H1 (cell line): Measurements from ENCODE around the gene ARID4B. TPM values are rescaled to one million over a fixed set of nuclear protein-coding genes. Genes with fewer than 3 reads are reported as not detected.

Experiments used
- CTCF ChIA-PET: fragments of 300-600 bp; sonication (Branson Sonifier 250); formaldehyde crosslinking; loops from one replicate; lab custom pipeline; 2021; ENCODE audit not compliant: partially characterized antibody; lab: Charles Lee
- POLR2A ChIA-PET: fragments of 300-600 bp; sonication (Branson Sonifier 250); formaldehyde crosslinking; loops from one replicate; lab custom pipeline; 2021; ENCODE audit warnings: inconsistent platforms; ENCODE audit not compliant: partially characterized antibody; lab: Charles Lee
- DNase-seq, 2 experiments: peaks; one replicate each; pipeline versions ENCODE4 v3.0.0 to v3.0.0-alpha.2; 2010 to 2022; ENCODE audit warnings: low spot score in 2 of 2, low read depth in 1 of 2, mixed read lengths in 1 of 2
- FAIRE-seq: peaks from 2 replicates; lab custom pipeline; 2011; peaks lifted over from hg19 to GRCh38; lab: Jason Lieb, UNC
- H2AFZ ChIP-seq: 2 replicates; pipeline ENCODE4 v1.8.1; 2012; ENCODE audit warnings: low read length, inconsistent platforms
- H2AK5ac ChIP-seq: 2 replicates; pipeline ENCODE4 v1.6.1; 2013; ENCODE audit warnings: low read depth, low read length
- H2BK120ac ChIP-seq: replicated peaks from 2 replicates; pipeline ENCODE3; 2013; ENCODE audit warnings: low read depth, low read length, inconsistent platforms
- H2BK12ac ChIP-seq: 2 replicates; pipeline ENCODE4 v1.6.1; 2013; ENCODE audit warnings: low read depth, low read length
- H2BK15ac ChIP-seq: 2 replicates; pipeline ENCODE4 v1.6.1; 2013; ENCODE audit warnings: low read length
- H2BK20ac ChIP-seq: 2 replicates; pipeline ENCODE4 v1.6.1; 2013; ENCODE audit warnings: low read length
- H2BK5ac ChIP-seq: 2 replicates; pipeline ENCODE4 v1.6.1; 2013; ENCODE audit warnings: low read depth, low read length
- H3K14ac ChIP-seq: 2 replicates; pipeline ENCODE4 v1.6.1; 2013; ENCODE audit warnings: inconsistent platforms; ENCODE audit not compliant: insufficient read length
- H3K18ac ChIP-seq: 2 replicates; pipeline ENCODE4 v1.6.1; 2013; ENCODE audit warnings: low read length; ENCODE audit errors: extremely low read depth
- H3K23ac ChIP-seq: 2 replicates; pipeline ENCODE4 v1.6.1; 2013; ENCODE audit warnings: inconsistent platforms; ENCODE audit not compliant: insufficient read length
- H3K23me2 ChIP-seq: 2 replicates; pipeline ENCODE4 v1.6.1; 2013; ENCODE audit warnings: low read depth, low read length
- H3K27ac ChIP-seq: 2 replicates; pipeline ENCODE4 v1.6.1; 2011; ENCODE audit warnings: low read depth, low read length, inconsistent platforms
- H3K27me3 ChIP-seq, 4 experiments: replicated peaks in 1 of 4; 1 replicate in 1 of 4; 2 replicates in 3 of 4; pipeline versions ENCODE4 v1.6.1 to v1.8.1; 2011 to 2013; ENCODE audit warnings: low read length in 3 of 4, mild to moderate bottlenecking in 3 of 4, inconsistent platforms in 2 of 4, mixed read lengths in 2 of 4, moderate library complexity in 1 of 4; ENCODE audit not compliant: control insufficient read depth in 3 of 4, insufficient read depth in 3 of 4; ENCODE audit errors: extremely low read depth in 1 of 4
- H3K36me3 ChIP-seq, 4 experiments: 2 replicates each; pipeline versions ENCODE4 v1.6.1 to v1.8.1; 2011 to 2013; ENCODE audit warnings: mild to moderate bottlenecking in 4 of 4, low read length in 3 of 4, moderate library complexity in 2 of 4, control low read depth in 1 of 4, inconsistent platforms in 1 of 4; ENCODE audit not compliant: insufficient read depth in 4 of 4, control insufficient read depth in 2 of 4
- H3K4ac ChIP-seq: replicated peaks from 2 replicates; pipeline ENCODE3; 2013; ENCODE audit warnings: low read length, low read depth, mixed read lengths, inconsistent platforms; ENCODE audit not compliant: insufficient read length
- H3K4me1 ChIP-seq, 4 experiments: replicated peaks in 1 of 4; 1 replicate in 1 of 4; 2 replicates in 3 of 4; pipeline versions ENCODE4 v1.6.1 to v1.8.1; 2011 to 2013; ENCODE audit warnings: low read length in 3 of 4, inconsistent platforms in 2 of 4, mixed read lengths in 1 of 4; ENCODE audit not compliant: insufficient read depth in 4 of 4, control insufficient read depth in 3 of 4
- H3K4me2 ChIP-seq, 2 experiments: 2 replicates each; pipeline versions ENCODE4 v1.6.1 to v1.8.1; 2011 to 2013; ENCODE audit warnings: low read depth in 2 of 2, low read length in 2 of 2, control low read depth in 1 of 2, inconsistent platforms in 1 of 2, mild to moderate bottlenecking in 1 of 2; ENCODE audit not compliant: insufficient read depth in 1 of 2
- H3K4me3 ChIP-seq, 4 experiments: fragments of 200-600, 300-600 bp in 1 of 4; sonication (generic), shearing (Covaris generic), sonication (Bioruptor Twin) in 1 of 4; 2 replicates each; pipeline versions ENCODE4 v1.5.1 to v1.8.1; 2011 to 2016; ENCODE audit warnings: low read length in 4 of 4, low read depth in 3 of 4, control low read depth in 2 of 4, inconsistent platforms in 2 of 4, mild to moderate bottlenecking in 2 of 4, mixed read lengths in 1 of 4, moderate library complexity in 1 of 4; ENCODE audit not compliant: insufficient read depth in 2 of 4; ENCODE audit errors: extremely low read depth in 1 of 4
- H3K56ac ChIP-seq: replicated peaks from 2 replicates; pipeline ENCODE3; 2013; ENCODE audit warnings: low read depth, mild to moderate bottlenecking, mixed read lengths, low read length, inconsistent platforms; ENCODE audit not compliant: insufficient read length
- H3K79me1 ChIP-seq: 2 replicates; pipeline ENCODE4 v1.6.1; 2013; ENCODE audit warnings: low read depth, low read length, control low read depth
- H3K79me2 ChIP-seq, 2 experiments: 2 replicates each; pipeline versions ENCODE4 v1.6.1 to v1.8.1; 2012 to 2013; ENCODE audit warnings: low read length in 2 of 2, mild to moderate bottlenecking in 2 of 2, inconsistent platforms in 1 of 2; ENCODE audit not compliant: insufficient read depth in 2 of 2, control insufficient read depth in 1 of 2
- H3K9ac ChIP-seq, 4 experiments: replicated peaks in 1 of 4; 1 replicate in 1 of 4; 2 replicates in 3 of 4; pipeline versions ENCODE4 v1.6.1 to v1.8.1; 2011 to 2013; ENCODE audit warnings: low read depth in 3 of 4, low read length in 3 of 4, control low read depth in 2 of 4, mild to moderate bottlenecking in 2 of 4, moderate library complexity in 2 of 4, inconsistent platforms in 1 of 4; ENCODE audit errors: extremely low read depth in 1 of 4
- H3K9me3 ChIP-seq, 2 experiments: 2 replicates each; pipeline versions ENCODE4 v1.6.1 to v1.8.1; 2012 to 2013; ENCODE audit warnings: mild to moderate bottlenecking in 2 of 2, moderate library complexity in 2 of 2, control low read depth in 1 of 2, inconsistent platforms in 1 of 2, low read depth in 1 of 2, low read length in 1 of 2, mixed read lengths in 1 of 2; ENCODE audit not compliant: insufficient read depth in 2 of 2
- H4K20me1 ChIP-seq, 2 experiments: replicated peaks in 1 of 2; 2 replicates each; pipeline versions ENCODE3 to v1.8.1; 2011 to 2013; ENCODE audit warnings: inconsistent platforms in 2 of 2, low read length in 2 of 2, mild to moderate bottlenecking in 1 of 2; ENCODE audit not compliant: insufficient read depth in 2 of 2, control insufficient read depth in 1 of 2
- H4K5ac ChIP-seq: 2 replicates; pipeline ENCODE4 v1.6.1; 2013; ENCODE audit warnings: low read length, low read depth, mixed read lengths, inconsistent platforms; ENCODE audit not compliant: insufficient read length
- H4K8ac ChIP-seq: 2 replicates; pipeline ENCODE4 v1.8.0; 2013; ENCODE audit warnings: mild to moderate bottlenecking, moderate library complexity, low read length, inconsistent platforms; ENCODE audit not compliant: insufficient read depth; ENCODE audit errors: extremely low read depth
- H4K91ac ChIP-seq: replicated peaks from 2 replicates; pipeline ENCODE3; 2013; ENCODE audit warnings: low read length, mixed read lengths, inconsistent platforms; ENCODE audit not compliant: insufficient read length
- SIX5 ChIP-seq: IDR thresholded peaks from 2 replicates; pipeline ENCODE4 v1.6.1; 2011; ENCODE audit warnings: mild to moderate bottlenecking, low read depth, low read length
- WGBS, 2 experiments: shearing (Covaris generic) in 1 of 2; methylation state at CpG; one replicate each; pipeline versions ENCODE4 v1.1.6 to v1.1.7; 2013 to 2015; ENCODE audit warnings: low lambda C conversion rate in 2 of 2, mixed read lengths in 2 of 2, inconsistent platforms in 1 of 2, low coverage in 1 of 2, missing lambda C conversion rate in 1 of 2; ENCODE audit not compliant: insufficient replicate concordance in 2 of 2, insufficient coverage in 1 of 2, insufficient read length in 1 of 2; ENCODE audit errors: extremely low coverage in 1 of 2, missing lambda C conversion rate in 1 of 2; 5-methylcytosine and 5-hydroxymethylcytosine counted together
- polyA plus RNA-seq, 7 experiments: library from polyadenylated mRNA; depleted of rRNA in 3 of 7; stranded (reverse) in 5 of 7; unstranded in 2 of 7; fragments of >200 nt in 5 of 7; fragments of 200-250 nt in 2 of 7; gene quantifications; 1 replicate in 5 of 7; 2 replicates in 1 of 7; 4 replicates in 1 of 7; pipeline versions ENCODE4 v1.2.1 to v1.2.3, GENCODE V29; 2011 to 2013; ENCODE audit warnings: missing spikeins in 2 of 7, mixed read lengths in 2 of 7
- total RNA-seq: library from RNA; stranded (reverse); fragmentation: NEBNext Ultra II Directional; extraction: Animal tissue kit (Norgen Biotek cat#: 25700); gene quantifications from 2 replicates; pipeline ENCODE4 v1.2.1, GENCODE V29; 2021

Gene ARID4B
- total and polyA plus RNA-seq, 2 of the 8 experiments (the other 6 are each of a cell fraction or from before 2014, with no cell fraction given): 5.1 to 28.8 TPM

GRCh38 chr1:235124111-235124510 lies 203.9 kb downstream of the ARID4B start:
- no peak overlapping the region for H3K18ac ChIP-seq
- H3K4me3 ChIP-seq: no peak overlapping the region
- H3K4me2 ChIP-seq: no peak overlapping the region
- H3K9ac ChIP-seq: no peak overlapping the region
- H2BK5ac ChIP-seq: no peak overlapping the region
- no peak overlapping the region for H3K56ac ChIP-seq
- H3K4ac ChIP-seq: no peak overlapping the region
- CTCF ChIA-PET: interaction anchor here (0.6 kb wide), 1 partner anchor 77 kb away, joined by 3 read pairs; no protein-coding TSS in a partner anchor
- peaks cover 46 to 92% of the 10 kb centered on the region in 2 experiments for H3K79me2 ChIP-seq
- H4K91ac ChIP-seq: no peak overlapping the region
- peaks cover 0 to 57% (median 25%) of the 10 kb centered on the region in 4 experiments; a peak in 7 of 8 replicates for H3K36me3 ChIP-seq
- H2BK15ac ChIP-seq: no peak overlapping the region
- no peak overlapping the region for H3K14ac ChIP-seq
- H3K23ac ChIP-seq: no peak overlapping the region
- peaks cover 6% of the 10 kb centered on the region; the same call in 1 of the 2 replicates for H3K23me2 ChIP-seq
- H2BK12ac ChIP-seq: no peak overlapping the region
- FAIRE-seq (no peak), DNase-seq (peak in 1 of 2 experiments; percentile 27)
- no peak overlapping the region for H4K5ac ChIP-seq
- H3K4me1 ChIP-seq: peaks cover 0 to 3% (median 1%) of the 10 kb centered on the region in 4 experiments; a peak in 3 of 7 replicates
- H2AFZ ChIP-seq: no peak overlapping the region
- no peak overlapping the region for H3K27ac ChIP-seq
- no peaks in the 10 kb centered on the region for H3K27me3 ChIP-seq
- 92% methylated on average over 9 of the region's 9 CpGs; no CpG with 5 or more reads in 1 of the 2 experiments for WGBS, 2 experiments
- H3K9me3 ChIP-seq: no peaks in the 10 kb centered on the region
- no peak overlapping the region for H2AK5ac ChIP-seq
- H2BK20ac ChIP-seq: no peak overlapping the region
- no peak overlapping the region for H2BK120ac ChIP-seq
- no peaks in the 10 kb centered on the region for H3K79me1 ChIP-seq
- POLR2A ChIA-PET: interaction anchor here (0.6 to 7.1 kb wide), 5 partner anchors 10 to 717 kb away, joined by 3 to 83 read pairs (median 4); no protein-coding TSS in a partner anchor
- peaks cover 22 to 29% of the 10 kb centered on the region in 2 experiments for H4K20me1 ChIP-seq
- H4K8ac ChIP-seq: no peak overlapping the region
- TF ChIP-seq SIX5: no peak
